Measurements from ENCODE around the gene TTBK1.

Gene TTBK1

GRCh38 chr6:43207286-43207685, 36.0 kb upstream of the TTBK1 start:
- no peaks in the 10 kb centered on the region for H3K4me1 ChIP-seq
- TF ChIP-seq CTCF (IDR thresholded peaks at IDR 0.05): no peak
- no peaks in the 10 kb centered on the region for H3K9me3 ChIP-seq
- no peak overlapping the region for H3K27ac ChIP-seq
- no peak overlapping the region for H3K4me3 ChIP-seq
- H3K27me3 ChIP-seq: no peaks in the 10 kb centered on the region
- intact Hi-C loops (cut with DNase I; ENCODE audit: low total_unique reads): no loop called here
- H3K36me3 ChIP-seq: peaks cover 7 to 54% (median 9%) of the 10 kb centered on the region in 3 donors
- DNase-seq: no peak

- no peak for TF ChIP-seq CTCF (IDR thresholded peaks at IDR 0.05)
- no peaks in the 10 kb centered on the region for H3K4me1 ChIP-seq
- H3K36me3 ChIP-seq: peaks cover 22 to 52% (median 32%) of the 10 kb centered on the region in 3 donors
- intact Hi-C loops (cut with DNase I; ENCODE audit: low total_unique reads): no loop called here
- H3K27ac ChIP-seq: no peak overlapping the region
- H3K27me3 ChIP-seq: no peaks in the 10 kb centered on the region
- H3K9me3 ChIP-seq: no peaks in the 10 kb centered on the region
- no peak for DNase-seq
- H3K4me3 ChIP-seq: no peak overlapping the region
These were observed 31.3 kb upstream of the TTBK1 start for GRCh38 chr6:43211955-43212354.

- DNase-seq: peak in 1 of 2 donors; percentile 54
- H3K36me3 ChIP-seq: peaks cover 32 to 63% (median 36%) of the 10 kb centered on the region in 3 donors
These were observed 29.9 kb upstream of the TTBK1 start for GRCh38 chr6:43213431-43213830.

GRCh38 chr6:43215066-43215465, 28.2 kb upstream of the TTBK1 start:
- DNase-seq: peak in 1 of 2 donors; percentile 57
- Histone ChIP-seq H3K4me3 (no peak overlapping the region), H3K27me3 (no peaks in the 10 kb centered on the region), H3K4me1 (no peaks in the 10 kb centered on the region), H3K27ac (no peak overlapping the region), H3K36me3 (peaks cover 32 to 67% (median 36%) of the 10 kb centered on the region in 3 donors), H3K9me3 (no peaks in the 10 kb centered on the region)
- intact Hi-C loops (cut with DNase I; ENCODE audit: low total_unique reads): no loop called here
- TF ChIP-seq CTCF (IDR thresholded peaks at IDR 0.05): no peak

More at GRCh38 chr6:43213431-43213830, 29.9 kb upstream of the TTBK1 start:
- Histone ChIP-seq H3K4me1 (no peaks in the 10 kb centered on the region), H3K27me3 (no peaks in the 10 kb centered on the region), H3K27ac (no peak overlapping the region), H3K9me3 (no peaks in the 10 kb centered on the region), H3K4me3 (no peak overlapping the region)
- intact Hi-C loops (cut with DNase I; ENCODE audit: low total_unique reads): no loop called here
- TF ChIP-seq CTCF (IDR thresholded peaks at IDR 0.05): no peak

GRCh38 chr6:43216200-43216599, 27.1 kb upstream of the TTBK1 start:
- intact Hi-C loops (cut with DNase I; ENCODE audit: low total_unique reads): no loop called here
- H3K27me3 ChIP-seq: no peaks in the 10 kb centered on the region
- DNase-seq: peak in 1 of 2 donors; percentile 43
- no peak overlapping the region for H3K27ac ChIP-seq
- no peaks in the 10 kb centered on the region for H3K9me3 ChIP-seq
- peaks cover 0 to 2% (median 0%) of the 10 kb centered on the region in 4 donors for H3K4me1 ChIP-seq
- TF ChIP-seq CTCF (IDR thresholded peaks at IDR 0.05): no peak
- H3K36me3 ChIP-seq: peaks cover 38 to 79% (median 45%) of the 10 kb centered on the region in 3 donors
- no peak overlapping the region for H3K4me3 ChIP-seq

GRCh38 chr6:43217351-43217750, 25.9 kb upstream of the TTBK1 start:
- no peak overlapping the region for H3K4me3 ChIP-seq
- no peak for TF ChIP-seq CTCF (IDR thresholded peaks at IDR 0.05)
- H3K27ac ChIP-seq: no peak overlapping the region
- peak in 1 of 2 donors; percentile 33 for DNase-seq
- intact Hi-C loops (cut with DNase I; ENCODE audit: low total_unique reads): no loop called here
- H3K36me3 ChIP-seq: peaks cover 42 to 87% (median 55%) of the 10 kb centered on the region in 3 donors
- no peaks in the 10 kb centered on the region for H3K27me3 ChIP-seq
- peaks cover 0 to 7% (median 0%) of the 10 kb centered on the region in 4 donors for H3K4me1 ChIP-seq
- H3K9me3 ChIP-seq: no peaks in the 10 kb centered on the region
